Brain microvascular endothelial cell (primary cell): ENCODE data around the gene MCUR1.

Experiments used
- DNase-seq: peaks from one replicate; pipeline ENCODE4 v3.0.0-alpha.2; 2020
- H3K27ac ChIP-seq: fragments of 250-450 bp; sonication (Bioruptor Pico); 2 replicates; pipeline ENCODE4 v1.5.1; 2020; ENCODE audit warnings: mild to moderate bottlenecking, moderate library complexity
- H3K27me3 ChIP-seq: fragments of 250-450 bp; sonication (Bioruptor Pico); replicated peaks from 2 replicates; pipeline ENCODE4 v1.5.1; 2020; ENCODE audit warnings: mild to moderate bottlenecking
- H3K36me3 ChIP-seq: fragments of 250-450 bp; sonication (Bioruptor Pico); replicated peaks from 2 replicates; pipeline ENCODE4 v1.5.1; 2020; ENCODE audit warnings: mild to moderate bottlenecking
- H3K4me3 ChIP-seq: 2 replicates; pipeline ENCODE4 v1.5.1; 2011; ENCODE audit warnings: low read depth, mild to moderate bottlenecking, control low read depth, low read length, moderate library complexity
- CTCF ChIP-seq: IDR thresholded peaks from 2 replicates; pipeline ENCODE4 v1.5.1; 2011; ENCODE audit warnings: low read depth, mild to moderate bottlenecking, moderate library complexity, low read length, control low read depth, inconsistent platforms; ENCODE audit errors: missing control alignments
- in situ Hi-C: cut with HindIII; loops from 2 replicates; pipeline ENCODE4 v1.10.0; 2017; ENCODE audit warnings: low sequenced_read_pairs, low pct_ligation_motif_present

The MCUR1 gene

GRCh38 chr6:13766201-13766634 is 48.1 kb downstream of the MCUR1 start:
- H3K4me3 ChIP-seq, result no peak overlapping the region
- no peaks in the 10 kb centered on the region for H3K27me3 ChIP-seq
- TF ChIP-seq CTCF, result no peak
- peak; percentile 28 for DNase-seq
- H3K27ac ChIP-seq, result no peak overlapping the region
- H3K36me3 ChIP-seq, result no peaks in the 10 kb centered on the region
- in situ Hi-C loops, result no loop called here

- no peak for DNase-seq
- no peaks in the 10 kb centered on the region for H3K36me3 ChIP-seq
- no peak for TF ChIP-seq CTCF
- H3K27me3 ChIP-seq, result no peaks in the 10 kb centered on the region
- no peak overlapping the region for H3K27ac ChIP-seq
- in situ Hi-C loops, result no loop called here
- no peak overlapping the region for H3K4me3 ChIP-seq
These were observed 48.8 kb downstream of the MCUR1 start for GRCh38 chr6:13765570-13765969.

GRCh38 chr6:13764996-13765395 is 49.4 kb downstream of the MCUR1 start:
- no peaks in the 10 kb centered on the region for H3K27me3 ChIP-seq
- H3K27ac ChIP-seq, result no peak overlapping the region
- H3K4me3 ChIP-seq, result no peak overlapping the region
- DNase-seq, result no peak
- in situ Hi-C loops, result no loop called here
- H3K36me3 ChIP-seq, result no peaks in the 10 kb centered on the region
- TF ChIP-seq CTCF, result no peak

GRCh38 chr6:13763740-13764381 is 50.5 kb downstream of the MCUR1 start:
- no peaks in the 10 kb centered on the region for H3K27me3 ChIP-seq
- no peaks in the 10 kb centered on the region for H3K36me3 ChIP-seq
- TF ChIP-seq CTCF, result no peak
- DNase-seq, result no peak
- no peak overlapping the region for H3K27ac ChIP-seq
- in situ Hi-C loops, result no loop called here
- H3K4me3 ChIP-seq, result no peak overlapping the region

GRCh38 chr6:13762611-13763441 is 51.5 kb downstream of the MCUR1 start:
- Histone ChIP-seq H3K4me3 (no peak overlapping the region), H3K27me3 (no peaks in the 10 kb centered on the region), H3K27ac (no peak overlapping the region), H3K36me3 (no peaks in the 10 kb centered on the region)
- no peak for TF ChIP-seq CTCF
- DNase-seq, result peak; percentile 58
- in situ Hi-C loops, result no loop called here
